HepG2 (cell line): ENCODE data around the gene HOXA5. TPM values are rescaled to one million over a fixed set of nuclear protein-coding genes. Genes with fewer than 3 reads are reported as not detected.
A peak's percentile ranks its signal among the peaks of the same experiment; 100 is the strongest.

Experiments used
- ARID2 ChIP-seq: sonication (generic); formaldehyde crosslinking; IDR thresholded peaks from 2 replicates; pipeline ENCODE4 v1.8.1; 2022; ENCODE audit warnings: mild to moderate bottlenecking, missing genetic modification reagents, borderline replicate concordance
- BRD4 ChIP-seq: sonication (generic); formaldehyde crosslinking; IDR thresholded peaks from 2 replicates; pipeline ENCODE4 v1.4.0; 2020; ENCODE audit warnings: missing genetic modification reagents
- CBFB ChIP-seq: sonication (generic); formaldehyde crosslinking; IDR thresholded peaks from 2 replicates; pipeline ENCODE4 v1.4.0; 2020; ENCODE audit warnings: missing genetic modification reagents
- CHD4 ChIP-seq: fragments of 200-600 bp; sonication (generic); IDR thresholded peaks from 2 replicates; pipeline ENCODE4 v1.7.0; 2017; ENCODE audit warnings: mild to moderate bottlenecking, low read length, borderline replicate concordance
- IRX3 ChIP-seq: sonication (generic); formaldehyde crosslinking; IDR thresholded peaks from 2 replicates; pipeline ENCODE4 v1.8.1; 2023; ENCODE audit warnings: mild to moderate bottlenecking, low read depth, missing genetic modification reagents, borderline replicate concordance
- MIXL1 ChIP-seq: IDR thresholded peaks from 2 replicates; pipeline ENCODE4 v1.6.1; 2016
- ONECUT2 ChIP-seq: sonication (generic); formaldehyde crosslinking; IDR thresholded peaks from 2 replicates; pipeline ENCODE4 v1.4.0; 2020; ENCODE audit warnings: missing genetic modification reagents
- PCBP1 ChIP-seq: fragments of 200-400 bp; formaldehyde crosslinking; IDR thresholded peaks from 2 replicates; pipeline ENCODE4 v1.6.1; 2017; ENCODE audit warnings: mild to moderate bottlenecking, low read depth, low read length, borderline replicate concordance
- PHF21A ChIP-seq: sonication (generic); formaldehyde crosslinking; IDR thresholded peaks from 2 replicates; pipeline ENCODE4 v1.5.0; 2020; ENCODE audit warnings: mild to moderate bottlenecking, missing genetic modification reagents
- REL ChIP-seq: sonication (generic); formaldehyde crosslinking; conservative IDR thresholded peaks from 2 replicates; pipeline ENCODE4 v1.8.0; 2022; ENCODE audit warnings: mild to moderate bottlenecking, missing genetic modification reagents, moderate library complexity
- SMAD3 ChIP-seq: sonication (generic); formaldehyde crosslinking; IDR thresholded peaks from 2 replicates; pipeline ENCODE4 v1.4.0; 2020; ENCODE audit warnings: missing genetic modification reagents
- SP2 ChIP-seq: sonication (generic); formaldehyde crosslinking; IDR thresholded peaks from 2 replicates; pipeline ENCODE4 v1.5.1; 2020; ENCODE audit warnings: mild to moderate bottlenecking, missing genetic modification reagents
- U2AF2 ChIP-seq: fragments of 200-400 bp; formaldehyde crosslinking; IDR thresholded peaks from 2 replicates; pipeline ENCODE4 v1.6.1; 2017; ENCODE audit warnings: low read depth, mild to moderate bottlenecking, low read length
- YY1 ChIP-seq: IDR thresholded peaks from 2 replicates; pipeline ENCODE4 v1.6.1; 2011; ENCODE audit warnings: low read length, low read depth, moderate library complexity, mild to moderate bottlenecking; ENCODE audit not compliant: insufficient read depth, insufficient replicate concordance
- ZBTB38 ChIP-seq: sonication (generic); formaldehyde crosslinking; IDR thresholded peaks from 2 replicates; pipeline ENCODE4 v1.5.1; 2020; ENCODE audit warnings: mild to moderate bottlenecking, missing genetic modification reagents
- ZKSCAN5 ChIP-seq: sonication (generic); formaldehyde crosslinking; IDR thresholded peaks from 2 replicates; pipeline ENCODE4 v1.5.1; 2020; ENCODE audit warnings: mild to moderate bottlenecking, missing genetic modification reagents
- ZMYM3 ChIP-seq: sonication (generic); formaldehyde crosslinking; IDR thresholded peaks from 2 replicates; pipeline ENCODE4 v1.5.1; 2020; ENCODE audit warnings: mild to moderate bottlenecking, missing genetic modification reagents
- ZNF263 ChIP-seq: sonication (generic); formaldehyde crosslinking; IDR thresholded peaks from 2 replicates; pipeline ENCODE4 v1.4.0; 2020; ENCODE audit warnings: missing genetic modification reagents
- ZNF34 ChIP-seq: sonication (generic); formaldehyde crosslinking; IDR thresholded peaks from 2 replicates; pipeline ENCODE4 v1.4.0; 2020; ENCODE audit warnings: mild to moderate bottlenecking, missing genetic modification reagents, borderline replicate concordance
- ZNF468 ChIP-seq: sonication (generic); formaldehyde crosslinking; IDR thresholded peaks from 2 replicates; pipeline ENCODE4 v1.8.0; 2022; ENCODE audit warnings: mild to moderate bottlenecking, moderate library complexity, missing genetic modification reagents
- ZNF563 ChIP-seq: sonication (generic); formaldehyde crosslinking; IDR thresholded peaks from 2 replicates; pipeline ENCODE4 v1.8.0; 2022; ENCODE audit warnings: mild to moderate bottlenecking, moderate library complexity, missing genetic modification reagents
- ZNF570 ChIP-seq: sonication (generic); formaldehyde crosslinking; IDR thresholded peaks from 2 replicates; pipeline ENCODE4 v1.4.0; 2020; ENCODE audit warnings: mild to moderate bottlenecking, missing genetic modification reagents, borderline replicate concordance
- ZNF777 ChIP-seq: sonication (generic); formaldehyde crosslinking; IDR thresholded peaks from 2 replicates; pipeline ENCODE4 v1.4.0; 2020; ENCODE audit warnings: missing genetic modification reagents
- ZNF790 ChIP-seq: sonication (generic); formaldehyde crosslinking; IDR thresholded peaks from 2 replicates; pipeline ENCODE4 v1.8.0; 2022; ENCODE audit warnings: missing genetic modification reagents, mild to moderate bottlenecking, borderline replicate concordance
- ZZZ3 ChIP-seq: sonication (generic); formaldehyde crosslinking; IDR thresholded peaks from 2 replicates; pipeline ENCODE4 v1.4.0; 2020; ENCODE audit warnings: missing genetic modification reagents, mild to moderate bottlenecking, borderline replicate concordance
- polyA plus RNA-seq, 8 experiments: library from polyadenylated mRNA; depleted of rRNA in 3 of 8; stranded (reverse) in 7 of 8; unstranded in 1 of 8; fragments of >200 nt; fragmentation: Illumina TruSeq in 4 of 8; extraction: Trizol in 4 of 8; gene quantifications; 2 replicates each; pipeline versions ENCODE4 v1.2.1 to v1.2.3, GENCODE V29; 2011 to 2016; ENCODE audit warnings: low read depth in 4 of 8, missing spikeins in 1 of 8, mixed read lengths in 1 of 8; ENCODE audit not compliant: insufficient read depth in 1 of 8
- total RNA-seq, 5 experiments: library from RNA; depleted of rRNA; stranded (reverse); fragments of >200 nt; fragmentation: Illumina TruSeq; extraction: Trizol; gene quantifications; 2 replicates each; pipeline ENCODE4 v1.2.3, GENCODE V29; 2016; ENCODE audit warnings: low read depth in 1 of 5
- TF ChIP-seq, protein P1 (sequence below): sonication (generic); formaldehyde crosslinking; IDR thresholded peaks from 2 replicates; pipeline ENCODE4 v1.8.1; 2023; ENCODE audit warnings: mild to moderate bottlenecking, inconsistent platforms, moderate library complexity, missing genetic modification reagents, borderline replicate concordance
- TF ChIP-seq, protein P2 (sequence below): sonication (generic); formaldehyde crosslinking; IDR thresholded peaks from 2 replicates; pipeline ENCODE4 v1.4.0; 2020; ENCODE audit warnings: missing genetic modification reagents

The HOXA5 gene
- total and polyA plus RNA-seq, 2 of the 13 experiments (the other 11 are each of a cell fraction or from before 2014, with no cell fraction given) = 3.2 to 3.6 TPM

GRCh38 chr7:27130540-27131389, 12.7 kb downstream of the HOXA5 start, which contains the start of gene HOXA4 (continued):
- TF ChIP-seq REL (CRISPR knock-in tag) = no peak
- TF ChIP-seq, protein P1, sequence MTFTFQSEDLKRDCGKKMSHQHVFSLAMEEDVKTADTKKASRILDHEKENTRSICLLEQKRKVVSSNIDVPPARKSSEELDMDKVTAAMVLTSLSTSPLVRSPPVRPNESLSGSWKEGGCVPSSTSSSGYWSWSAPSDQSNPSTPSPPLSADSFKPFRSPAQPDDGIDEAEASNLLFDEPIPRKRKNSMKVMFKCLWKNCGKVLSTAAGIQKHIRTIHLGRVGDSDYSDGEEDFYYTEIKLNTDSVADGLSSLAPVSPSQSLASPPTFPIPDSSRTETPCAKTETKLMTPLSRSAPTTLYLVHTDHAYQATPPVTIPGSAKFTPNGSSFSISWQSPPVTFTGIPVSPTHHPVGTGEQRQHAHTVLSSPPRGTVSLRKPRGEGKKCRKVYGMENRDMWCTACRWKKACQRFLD (CRISPR knock-in tag) = peak; percentile 81; the same call in 1 of the 2 replicates
- peak; percentile 73 for TF ChIP-seq IRX3 (CRISPR knock-in tag)
- peak; percentile 52; the same call in 1 of the 2 replicates for TF ChIP-seq ARID2 (CRISPR knock-in tag)
- 0 out of 2 replicates have a peak, but pooled peaks have one; percentile 21 for TF ChIP-seq MIXL1 (CRISPR knock-in tag)
- no peak for TF ChIP-seq ZNF570 (CRISPR knock-in tag)
- TF ChIP-seq SMAD3 (CRISPR knock-in tag) = no peak
- no peak; the same call in 1 of the 2 replicates for TF ChIP-seq ZNF790 (CRISPR knock-in tag)
- TF ChIP-seq ZMYM3 = no peak
- TF ChIP-seq ZNF263 (CRISPR knock-in tag) = 0 out of 2 replicates have a peak, but pooled peaks have one; percentile 15
- TF ChIP-seq ZBTB38 = peak; percentile 95; the same call in 1 of the 2 replicates
- TF ChIP-seq ZZZ3 (CRISPR knock-in tag) = no peak
- TF ChIP-seq, protein P2, sequence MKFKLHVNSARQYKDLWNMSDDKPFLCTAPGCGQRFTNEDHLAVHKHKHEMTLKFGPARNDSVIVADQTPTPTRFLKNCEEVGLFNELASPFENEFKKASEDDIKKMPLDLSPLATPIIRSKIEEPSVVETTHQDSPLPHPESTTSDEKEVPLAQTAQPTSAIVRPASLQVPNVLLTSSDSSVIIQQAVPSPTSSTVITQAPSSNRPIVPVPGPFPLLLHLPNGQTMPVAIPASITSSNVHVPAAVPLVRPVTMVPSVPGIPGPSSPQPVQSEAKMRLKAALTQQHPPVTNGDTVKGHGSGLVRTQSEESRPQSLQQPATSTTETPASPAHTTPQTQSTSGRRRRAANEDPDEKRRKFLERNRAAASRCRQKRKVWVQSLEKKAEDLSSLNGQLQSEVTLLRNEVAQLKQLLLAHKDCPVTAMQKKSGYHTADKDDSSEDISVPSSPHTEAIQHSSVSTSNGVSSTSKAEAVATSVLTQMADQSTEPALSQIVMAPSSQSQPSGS = no peak; the same call in 1 of the 2 replicates
- TF ChIP-seq SP2 (CRISPR knock-in tag) = peak; percentile 30; the same call in 1 of the 2 replicates
- TF ChIP-seq YY1 = peak; percentile 77
- peak; percentile 72; the same call in 1 of the 2 replicates for TF ChIP-seq CBFB (CRISPR knock-in tag)
- no peak for TF ChIP-seq U2AF2
- no peak for TF ChIP-seq ONECUT2 (CRISPR knock-in tag)
- TF ChIP-seq PHF21A (CRISPR knock-in tag) = peak; percentile 59; the same call in 1 of the 2 replicates
- no peak for TF ChIP-seq PCBP1
- TF ChIP-seq ZKSCAN5 (CRISPR knock-in tag) = no peak
- TF ChIP-seq ZNF777 (CRISPR knock-in tag) = peak; percentile 76; the same call in 1 of the 2 replicates
- no peak; the same call in 1 of the 2 replicates for TF ChIP-seq ZNF563 (CRISPR knock-in tag)
- no peak for TF ChIP-seq ZNF34 (CRISPR knock-in tag)
- no peak for TF ChIP-seq CHD4
- 0 out of 2 replicates have a peak, but pooled peaks have one; percentile 41 for TF ChIP-seq ZNF468 (CRISPR knock-in tag)
- peak; percentile 14; the same call in 1 of the 2 replicates for TF ChIP-seq BRD4 (CRISPR knock-in tag)
